HG02759 (cell line): ENCODE data around the gene CCR5AS.
"Not testable (repeated sequence)": the region's sequence is repeated elsewhere in the genome, so short reads cannot be mapped to it uniquely, and the experiment has no call there.

Source experiments
- ATAC-seq: cut with Tn5 transposase; IDR thresholded peaks from one replicate; pipeline ENCODE4 v1.9.1; 2021; ENCODE audit warnings: mild to moderate bottlenecking, moderate library complexity; ENCODE audit not compliant: unreplicated experiment

Gene CCR5AS

GRCh38 chr3:46406788-46407611, at the start of gene CCR5AS, which contains the start of gene CCRL2:
CCR5AS (minus strand) TSS chr3:46407066.
CCRL2 (plus strand) TSS chr3:46407259; CDS start chr3:46408080, 821 bp downstream.
- ATAC-seq = no peak

GRCh38 chr3:46456118-46456517, 49.3 kb upstream of the CCR5AS start:
- ATAC-seq = no peak

GRCh38 chr3:46455231-46456115, 48.6 kb upstream of the CCR5AS start:
- no peak for ATAC-seq

GRCh38 chr3:46454606-46455005, 47.7 kb upstream of the CCR5AS start:
- ATAC-seq = no peak

- no peak for ATAC-seq
Observed at GRCh38 chr3:46454209-46454595, 47.3 kb upstream of the CCR5AS start.

- no peak for ATAC-seq
Observed at GRCh38 chr3:46453526-46454208, 46.8 kb upstream of the CCR5AS start.

- ATAC-seq = no peak
Observed at GRCh38 chr3:46449755-46450552, 43.1 kb upstream of the CCR5AS start.

- ATAC-seq = no peak
Observed at GRCh38 chr3:46448721-46449120, 41.9 kb upstream of the CCR5AS start.

GRCh38 chr3:46447228-46447985, 40.5 kb upstream of the CCR5AS start:
- no peak for ATAC-seq

GRCh38 chr3:46442576-46443530, 36.0 kb upstream of the CCR5AS start:
- ATAC-seq = no peak

GRCh38 chr3:46440531-46441294, 33.8 kb upstream of the CCR5AS start:
- ATAC-seq = peak; percentile 77

- ATAC-seq = no peak
Observed at GRCh38 chr3:46438831-46439230, 32.0 kb upstream of the CCR5AS start.

- ATAC-seq = no peak
Observed at GRCh38 chr3:46435081-46435726, 28.3 kb upstream of the CCR5AS start.

- ATAC-seq = no peak
Observed at GRCh38 chr3:46433841-46434240, 27.0 kb upstream of the CCR5AS start.

GRCh38 chr3:46433118-46433517, 26.3 kb upstream of the CCR5AS start:
- ATAC-seq = not testable (repeated sequence)

GRCh38 chr3:46431905-46432304, 25.0 kb upstream of the CCR5AS start:
- ATAC-seq = not testable (repeated sequence)

GRCh38 chr3:46430879-46431278, 24.0 kb upstream of the CCR5AS start:
- not testable (repeated sequence) for ATAC-seq
